IMR-90 (cell line): ENCODE data around the gene IL18RAP. TPM values are rescaled to one million over a fixed set of nuclear protein-coding genes. Genes with fewer than 3 reads are reported as not detected.

Experiments
- ATAC-seq: fragments of 200-7000 bp; cut with Tn5 transposase; 2 replicates; pipeline ENCODE4 v1.9.1; 2020; ENCODE audit warnings: low read depth, mild to moderate bottlenecking, moderate library complexity
- BruUV-seq: library from RNA; stranded (reverse); fragments of 400-500 nt; replicated peaks from 2 replicates; lab custom pipeline; 2021; lab: Mats Ljungman, UMichigan
- CTCF ChIA-PET: fragments of 300-600 bp; formaldehyde crosslinking; extraction: SDS; loops from one replicate; lab custom pipeline; 2021; ENCODE audit warnings: antibody characterized with exemption; lab: Yijun Ruan, JAX
- POLR2A ChIA-PET: fragments of 300-600 bp; sonication (Branson Sonifier 250); formaldehyde crosslinking; loops from one replicate; lab custom pipeline; 2022; ENCODE audit warnings: antibody characterized with exemption; ENCODE audit not compliant: unreplicated experiment; lab: Charles Lee
- DNase-seq: peaks from one replicate; pipeline ENCODE4 v3.0.0; 2013
- H2AFZ ChIP-seq: replicated peaks from 2 replicates; pipeline ENCODE3; 2013; ENCODE audit warnings: low read length, mild to moderate bottlenecking; ENCODE audit not compliant: poor library complexity
- H2AK5ac ChIP-seq: 2 replicates; pipeline ENCODE4 v1.6.1; 2013; ENCODE audit warnings: low read depth, low read length, inconsistent platforms
- H2AK9ac ChIP-seq: replicated peaks from 2 replicates; pipeline ENCODE3; 2013; ENCODE audit warnings: mild to moderate bottlenecking, low read depth, low read length, moderate library complexity; ENCODE audit not compliant: poor library complexity
- H2BK120ac ChIP-seq: 2 replicates; pipeline ENCODE4 v1.6.1; 2013; ENCODE audit warnings: low read depth, low read length, inconsistent platforms
- H2BK15ac ChIP-seq: 3 replicates; pipeline ENCODE4 v1.6.1; 2013; ENCODE audit warnings: low read depth, low read length, inconsistent platforms
- H2BK20ac ChIP-seq: 2 replicates; pipeline ENCODE4 v1.6.1; 2013; ENCODE audit warnings: low read depth, mild to moderate bottlenecking, inconsistent platforms, low read length, moderate library complexity
- H2BK5ac ChIP-seq: 2 replicates; pipeline ENCODE4 v1.6.1; 2013; ENCODE audit warnings: mild to moderate bottlenecking, low read depth, low read length, inconsistent platforms; ENCODE audit not compliant: poor library complexity, severe bottlenecking
- H3K14ac ChIP-seq: replicated peaks from 2 replicates; pipeline ENCODE4 v1.6.1; 2013; ENCODE audit warnings: low read depth, low read length, inconsistent platforms
- H3K18ac ChIP-seq: 2 replicates; pipeline ENCODE4 v1.6.1; 2013; ENCODE audit warnings: low read depth, low read length, control low read depth
- H3K23ac ChIP-seq: 2 replicates; pipeline ENCODE4 v1.6.1; 2013; ENCODE audit warnings: low read depth, low read length, inconsistent platforms
- H3K27ac ChIP-seq: 2 replicates; pipeline ENCODE4 v1.5.1; 2013; ENCODE audit warnings: mild to moderate bottlenecking, control low read depth, low read length; ENCODE audit not compliant: insufficient read depth
- H3K27me3 ChIP-seq: 2 replicates; pipeline ENCODE4 v1.6.1; 2013; ENCODE audit warnings: low read length; ENCODE audit not compliant: control insufficient read depth, insufficient read depth
- H3K36me3 ChIP-seq: 2 replicates; pipeline ENCODE4 v1.6.1; 2013; ENCODE audit warnings: low read length, mixed read lengths; ENCODE audit not compliant: control insufficient read depth, insufficient read depth
- H3K4ac ChIP-seq: 2 replicates; pipeline ENCODE4 v1.6.1; 2013; ENCODE audit warnings: low read depth, low read length, inconsistent platforms
- H3K4me1 ChIP-seq: 2 replicates; pipeline ENCODE4 v1.6.1; 2013; ENCODE audit warnings: low read length, mixed read lengths; ENCODE audit not compliant: control insufficient read depth, insufficient read depth
- H3K4me2 ChIP-seq: 2 replicates; pipeline ENCODE4 v1.6.1; 2013; ENCODE audit warnings: low read depth, mild to moderate bottlenecking, control low read depth, low read length, moderate library complexity
- H3K4me3 ChIP-seq: 2 replicates; pipeline ENCODE4 v1.5.1; 2013; ENCODE audit warnings: low read depth, mild to moderate bottlenecking, control low read depth, low read length, moderate library complexity; ENCODE audit not compliant: insufficient read depth
- H3K56ac ChIP-seq: 2 replicates; pipeline ENCODE4 v1.6.1; 2013; ENCODE audit warnings: low read length, inconsistent platforms; ENCODE audit not compliant: insufficient read depth; ENCODE audit errors: extremely low read depth
- H3K79me1 ChIP-seq, 2 experiments: 2 replicates each; pipeline ENCODE4 v1.6.1; 2013; ENCODE audit warnings: low read length in 2 of 2, inconsistent platforms in 1 of 2, low read depth in 1 of 2
- H3K9ac ChIP-seq: 2 replicates; pipeline ENCODE4 v1.6.1; 2013; ENCODE audit warnings: low read depth, low read length, control low read depth
- H3K9me1 ChIP-seq: 2 replicates; pipeline ENCODE4 v1.6.1; 2013; ENCODE audit warnings: low read length, inconsistent platforms; ENCODE audit not compliant: insufficient read depth
- H3K9me3 ChIP-seq: 2 replicates; pipeline ENCODE4 v1.6.1; 2013; ENCODE audit warnings: low read length; ENCODE audit not compliant: control insufficient read depth, insufficient read depth
- H4K20me1 ChIP-seq: 2 replicates; pipeline ENCODE4 v1.6.1; 2013; ENCODE audit warnings: low read length, inconsistent platforms; ENCODE audit not compliant: insufficient read depth
- H4K5ac ChIP-seq: 2 replicates; pipeline ENCODE4 v1.6.1; 2013; ENCODE audit warnings: mild to moderate bottlenecking, low read depth, low read length, control low read depth
- H4K8ac ChIP-seq, 2 experiments: 2 replicates each; pipeline ENCODE4 v1.6.1; 2013; ENCODE audit warnings: low read depth in 2 of 2, low read length in 2 of 2, control low read depth in 1 of 2, inconsistent platforms in 1 of 2
- H4K91ac ChIP-seq: 2 replicates; pipeline ENCODE4 v1.6.1; 2013; ENCODE audit warnings: low read depth, low read length, inconsistent platforms; ENCODE audit not compliant: insufficient read depth
- BHLHE40 ChIP-seq: fragments of 150-350 bp; IDR thresholded peaks from 2 replicates; pipeline ENCODE4 v1.6.1; 2016; ENCODE audit warnings: mild to moderate bottlenecking, low read depth, low read length
- CEBPB ChIP-seq: IDR thresholded peaks from 2 replicates; pipeline ENCODE4 v1.6.1; 2012; ENCODE audit warnings: low read depth, low read length, improper control_type of control experiment
- CHD1 ChIP-seq: IDR thresholded peaks from 2 replicates; pipeline ENCODE4 v1.6.1; 2012; ENCODE audit warnings: low read depth, low read length, improper control_type of control experiment
- CTCF ChIP-seq: conservative IDR thresholded peaks from 2 replicates; pipeline ENCODE4 v1.5.1; 2012; ENCODE audit warnings: mild to moderate bottlenecking, low read depth, low read length, improper control_type of control experiment
- ELK1 ChIP-seq: fragments of 150-350 bp; IDR thresholded peaks from 2 replicates; pipeline ENCODE4 v1.6.1; 2016; ENCODE audit warnings: low read depth, mild to moderate bottlenecking, low read length, moderate library complexity, borderline replicate concordance
- FOS ChIP-seq: fragments of 150-350 bp; IDR thresholded peaks from 2 replicates; pipeline ENCODE4 v1.6.1; 2016; ENCODE audit warnings: low read depth, low read length
- MAFK ChIP-seq: IDR thresholded peaks from 2 replicates; pipeline ENCODE4 v1.6.1; 2012; ENCODE audit warnings: low read depth, low read length, improper control_type of control experiment
- MAZ ChIP-seq: IDR thresholded peaks from 2 replicates; pipeline ENCODE4 v1.6.1; 2012; ENCODE audit warnings: low read depth, mild to moderate bottlenecking, low read length, improper control_type of control experiment, moderate library complexity, borderline replicate concordance
- MXI1 ChIP-seq: IDR thresholded peaks from 2 replicates; pipeline ENCODE4 v1.6.1; 2012; ENCODE audit warnings: low read depth, mild to moderate bottlenecking, low read length, moderate library complexity, borderline replicate concordance
- NFE2L2 ChIP-seq: fragments of 150-350 bp; IDR thresholded peaks from 2 replicates; pipeline ENCODE4 v1.6.1; 2016; ENCODE audit warnings: low read depth, mild to moderate bottlenecking, low read length
- POLR2A ChIP-seq: IDR thresholded peaks from 2 replicates; pipeline ENCODE4 v1.6.1; 2012; ENCODE audit warnings: mild to moderate bottlenecking, low read depth, low read length
- RAD21 ChIP-seq: IDR thresholded peaks from 2 replicates; pipeline ENCODE4 v1.6.1; 2012; ENCODE audit warnings: low read length, improper control_type of control experiment
- RCOR1 ChIP-seq: IDR thresholded peaks from 2 replicates; pipeline ENCODE4 v1.6.1; 2012; ENCODE audit warnings: mild to moderate bottlenecking, low read length, improper control_type of control experiment; ENCODE audit not compliant: insufficient replicate concordance
- RFX5 ChIP-seq: IDR thresholded peaks from 2 replicates; pipeline ENCODE4 v1.8.0; 2012; ENCODE audit warnings: low read depth, mild to moderate bottlenecking, low read length, moderate library complexity
- SMC3 ChIP-seq: fragments of 150-350 bp; IDR thresholded peaks from 2 replicates; pipeline ENCODE4 v1.6.1; 2016; ENCODE audit warnings: low read depth, mild to moderate bottlenecking, antibody characterized with exemption, low read length, moderate library complexity
- USF2 ChIP-seq: fragments of 150-350 bp; IDR thresholded peaks from 2 replicates; pipeline ENCODE4 v1.6.1; 2017; ENCODE audit warnings: mild to moderate bottlenecking, antibody characterized with exemption, low read length, low read depth
- WGBS, 2 experiments: methylation state at CpG; one replicate each; pipeline versions ENCODE4 v1.1.5 to v1.1.7; 2013; ENCODE audit warnings: missing lambda C conversion rate in 2 of 2; ENCODE audit not compliant: insufficient read length in 1 of 2; ENCODE audit errors: extremely low coverage in 2 of 2; 5-methylcytosine and 5-hydroxymethylcytosine counted together
- dilution Hi-C: fragments of 300-500 bp; cut with HindIII; formaldehyde crosslinking; loops from one replicate; pipeline ENCODE4 v1.14.3; 2018; ENCODE audit warnings: low sequenced_read_pairs; ENCODE audit not compliant: unreplicated experiment
- in situ Hi-C: fragments of 300-500 bp; cut with MboI; formaldehyde crosslinking; loops from 3 replicates; pipeline ENCODE4 v1.14.3; 2019; ENCODE audit warnings: low sequenced_read_pairs, inconsistent platforms, mixed read lengths
- intact Hi-C: fragments of 100-400 bp; cut with micrococcal nuclease; formaldehyde crosslinking; loops from 2 replicates; pipeline ENCODE4 v1.10.0; 2022
- polyA plus RNA-seq, 3 experiments: library from polyadenylated mRNA; depleted of rRNA; stranded (reverse); fragments of >200 nt; gene quantifications; 2 replicates each; pipeline ENCODE4 v1.2.3, GENCODE V29; 2012; ENCODE audit warnings: low replicate concordance in 1 of 3
- total RNA-seq: library from RNA; depleted of rRNA; stranded (reverse); fragments of >200 nt; gene quantifications from 2 replicates; pipeline ENCODE4 v1.2.3, GENCODE V29; 2012

The IL18RAP gene
- total and polyA plus RNA-seq, 2 of the 4 experiments (the other 2 are of a cell fraction), result not detected

GRCh38 chr2:102460467-102460866 lies 37.5 kb downstream of the IL18RAP start:
- H3K4me3 ChIP-seq, result no peak overlapping the region
- H3K27me3 ChIP-seq, result peaks cover 7% of the 10 kb centered on the region
- no peak overlapping the region for H3K14ac ChIP-seq
- H2AK9ac ChIP-seq, result no peak overlapping the region
- dilution Hi-C loops, result no loop called here
- no peak overlapping the region for H3K23ac ChIP-seq
- H4K8ac ChIP-seq, result no peak overlapping the region
- no TSS peak for BruUV-seq
- no peak overlapping the region for H4K91ac ChIP-seq
- H3K4me1 ChIP-seq, result no peaks in the 10 kb centered on the region
- no peak overlapping the region for H4K5ac ChIP-seq
- no peak overlapping the region for H2BK5ac ChIP-seq
- H3K27ac ChIP-seq, result no peak overlapping the region
- H2BK15ac ChIP-seq, result no peak overlapping the region
- H3K9ac ChIP-seq, result no peak overlapping the region
- H2AK5ac ChIP-seq, result no peak overlapping the region
- DNase-seq, result no peak
- H3K9me3 ChIP-seq, result no peaks in the 10 kb centered on the region
- H4K20me1 ChIP-seq, result no peaks in the 10 kb centered on the region
- intact Hi-C loops, result no loop called here
- no peak overlapping the region for H3K18ac ChIP-seq
- ATAC-seq, result no peak
- no peaks in the 10 kb centered on the region for H3K36me3 ChIP-seq
- POLR2A ChIA-PET, result no interaction called here
- no CpG with 5 or more reads among the region's 1 CpG for WGBS, 2 experiments
- no peak for TF ChIP-seq RCOR1
- TF ChIP-seq ELK1, result no peak
- no peak for TF ChIP-seq FOS
- no peak for TF ChIP-seq MAFK
- no peak for TF ChIP-seq MXI1
- no peak for TF ChIP-seq BHLHE40
- TF ChIP-seq RAD21, result no peak
- TF ChIP-seq POLR2A, result no peak
- no peak for TF ChIP-seq SMC3
- TF ChIP-seq CEBPB, result no peak
- no peak for TF ChIP-seq RFX5
- TF ChIP-seq USF2, result no peak
- no peak for TF ChIP-seq CTCF
- no peak for TF ChIP-seq CHD1
- no peak for TF ChIP-seq MAZ
- no peak for TF ChIP-seq NFE2L2
- no peaks in the 10 kb centered on the region for H3K9me1 ChIP-seq
- no peak overlapping the region for H3K4ac ChIP-seq
- no peak overlapping the region for H2BK20ac ChIP-seq
- CTCF ChIA-PET, result interaction anchor here (0.7 to 0.9 kb wide), 3 partner anchors 12 to 17 kb away, joined by 4 to 6 read pairs (median 4); partner anchors contain the start of gene SLC9A4
- no peaks in the 10 kb centered on the region for H3K79me1 ChIP-seq
- no peak overlapping the region for H2BK120ac ChIP-seq
- no peak overlapping the region for H3K4me2 ChIP-seq
- H3K56ac ChIP-seq, result no peak overlapping the region
- no peak overlapping the region for H2AFZ ChIP-seq
- in situ Hi-C loops, result no loop called here
